ENCODE results near the gene PTCD3.

PTCD3 gene

GRCh38 chr2:86082756-86083155 lies 23.3 kb upstream of the PTCD3 start:
- peak in 1 of 2 donors; percentile 55 for DNase-seq

DNA sequence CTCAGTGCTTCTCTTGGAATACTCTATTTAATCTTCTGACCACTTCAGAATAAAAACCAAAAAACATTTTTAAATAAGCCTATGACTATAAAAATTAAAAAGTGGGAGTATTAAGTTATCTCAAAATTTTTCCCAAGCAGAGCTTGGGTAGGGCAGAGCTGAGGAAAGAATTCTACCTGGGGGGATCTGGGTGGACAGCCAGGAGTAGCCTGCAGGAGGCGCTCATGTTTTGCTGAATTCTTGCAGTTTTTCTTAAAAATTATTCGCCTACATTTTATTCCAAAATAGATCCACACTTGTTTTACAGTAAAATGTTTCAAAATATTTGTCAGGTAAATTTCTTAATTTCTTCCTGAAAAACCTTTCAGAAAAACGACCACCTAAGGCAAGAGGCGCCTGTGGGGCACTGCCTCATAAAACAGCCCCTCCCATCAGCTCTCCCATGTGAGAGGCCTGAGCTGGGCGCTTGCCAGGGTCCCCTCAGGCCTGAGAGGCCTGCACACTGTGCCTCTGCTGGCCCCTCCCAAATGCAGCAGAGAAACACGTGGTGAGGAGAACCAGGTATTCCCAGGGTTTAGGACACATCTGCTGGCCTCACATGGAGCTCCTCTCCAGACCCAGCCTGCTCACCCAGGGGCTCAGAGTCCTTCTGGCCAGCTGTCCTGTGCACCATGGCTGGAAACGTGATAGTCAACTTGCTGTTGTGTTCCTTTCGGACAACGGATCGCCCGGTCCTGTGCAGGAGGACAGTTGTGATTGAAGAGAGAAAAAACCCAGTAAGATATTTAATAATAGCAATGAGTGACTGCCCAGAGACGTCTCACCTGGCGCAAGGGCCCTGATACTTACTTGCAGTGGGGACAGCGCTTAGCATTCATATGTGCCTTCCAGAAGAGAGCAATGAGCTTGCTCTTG lies 17.8 kb upstream of the PTCD3 start:
- DNase-seq: no peak

DNA sequence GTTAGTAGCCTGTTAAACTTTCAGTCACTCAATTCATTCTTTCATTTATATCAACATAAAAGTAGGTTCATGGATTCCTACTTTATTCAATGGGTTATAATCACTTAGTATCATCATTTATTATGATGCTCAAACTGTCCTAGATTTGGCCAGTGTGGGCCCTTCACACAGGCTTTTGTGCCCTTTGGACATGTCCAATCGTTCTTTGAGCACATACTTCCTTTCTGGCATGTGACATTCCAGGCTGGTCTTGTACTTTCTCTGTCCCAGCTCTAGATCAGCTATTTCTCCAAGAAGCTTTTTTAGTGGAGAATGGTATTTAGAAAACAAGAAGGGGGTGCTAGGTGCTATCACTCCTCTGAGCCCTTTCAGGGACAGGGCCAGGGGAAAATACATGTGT lies 11.8 kb upstream of the PTCD3 start:
- no peak for DNase-seq

GRCh38 chr2:86097114-86097896 lies 8.7 kb upstream of the PTCD3 start:
- DNase-seq: no peak

DNA sequence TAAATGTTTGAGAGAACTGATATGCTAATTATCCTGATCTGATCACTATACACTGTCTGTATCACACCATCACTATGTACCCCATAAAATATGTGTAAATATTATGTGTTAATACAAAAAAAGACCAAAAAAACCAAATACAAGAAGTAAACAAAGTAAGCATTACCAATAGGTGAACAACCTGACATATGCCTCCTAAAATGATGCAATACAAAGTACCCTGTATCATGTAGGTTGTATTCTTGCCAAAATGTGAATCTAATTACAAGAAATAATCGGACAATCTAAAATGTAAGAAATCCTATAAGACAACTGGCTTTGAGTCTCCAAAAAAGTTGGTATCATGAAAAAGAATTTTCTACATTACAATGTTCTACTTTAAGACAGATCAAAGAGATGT lies 8.1 kb upstream of the PTCD3 start:
- DNase-seq: no peak

GRCh38 chr2:86102157-86102556 lies 3.9 kb upstream of the PTCD3 start:
- no peak for DNase-seq

GRCh38 chr2:86105252-86105968 lies 625 bp upstream of the PTCD3 start, which contains the start of gene POLR1A:
POLR1A (minus strand) TSS chr2:86105886; CDS start chr2:86105776, 110 bp downstream.
- DNase-seq: peak; percentile 89 to 94

- DNase-seq: no peak
Measured at GRCh38 chr2:86107031-86107430, 996 bp downstream of the PTCD3 start.

- peak in 1 of 2 donors; percentile 26 for DNase-seq
Measured at GRCh38 chr2:86118130-86118529, 12.1 kb downstream of the PTCD3 start.

DNA sequence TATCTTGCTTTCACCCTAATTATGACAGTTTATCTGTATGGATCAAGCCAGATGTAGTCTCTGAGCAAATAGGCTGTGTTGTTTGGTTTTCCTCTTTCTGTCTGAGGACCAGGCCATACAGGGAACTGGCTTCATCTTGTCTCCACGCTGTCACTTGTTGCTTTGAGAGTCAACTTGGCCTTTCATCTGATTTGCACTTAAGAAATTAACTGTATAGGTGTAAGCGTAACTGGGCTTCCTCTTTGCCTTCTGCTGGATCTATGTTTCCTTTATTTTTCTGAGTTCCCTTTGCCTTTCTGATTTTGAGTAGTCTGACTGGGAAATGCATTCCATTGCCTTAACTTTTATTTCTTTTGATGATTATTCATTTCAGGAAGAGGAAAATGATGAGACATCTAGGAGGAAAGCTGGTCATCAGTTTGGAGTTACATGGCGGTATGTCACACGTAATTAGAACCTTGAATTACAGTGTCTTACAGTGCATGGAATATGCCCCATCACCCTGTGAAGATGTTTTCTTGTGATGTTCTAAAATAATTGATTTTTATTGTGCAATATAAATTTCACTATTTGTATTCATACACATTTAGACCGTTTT lies 17.4 kb downstream of the PTCD3 start:
- DNase-seq: peak in 1 of 2 donors; percentile 71

GRCh38 chr2:86124683-86125082 lies 18.6 kb downstream of the PTCD3 start:
- DNase-seq: no peak

- no peak for DNase-seq
Measured at GRCh38 chr2:86134709-86135108, 28.7 kb downstream of the PTCD3 start.

- DNase-seq: no peak
Measured at GRCh38 chr2:86135653-86136052, 29.6 kb downstream of the PTCD3 start.

GRCh38 chr2:86136141-86136540 lies 30.1 kb downstream of the PTCD3 start:
- DNase-seq: no peak

DNA sequence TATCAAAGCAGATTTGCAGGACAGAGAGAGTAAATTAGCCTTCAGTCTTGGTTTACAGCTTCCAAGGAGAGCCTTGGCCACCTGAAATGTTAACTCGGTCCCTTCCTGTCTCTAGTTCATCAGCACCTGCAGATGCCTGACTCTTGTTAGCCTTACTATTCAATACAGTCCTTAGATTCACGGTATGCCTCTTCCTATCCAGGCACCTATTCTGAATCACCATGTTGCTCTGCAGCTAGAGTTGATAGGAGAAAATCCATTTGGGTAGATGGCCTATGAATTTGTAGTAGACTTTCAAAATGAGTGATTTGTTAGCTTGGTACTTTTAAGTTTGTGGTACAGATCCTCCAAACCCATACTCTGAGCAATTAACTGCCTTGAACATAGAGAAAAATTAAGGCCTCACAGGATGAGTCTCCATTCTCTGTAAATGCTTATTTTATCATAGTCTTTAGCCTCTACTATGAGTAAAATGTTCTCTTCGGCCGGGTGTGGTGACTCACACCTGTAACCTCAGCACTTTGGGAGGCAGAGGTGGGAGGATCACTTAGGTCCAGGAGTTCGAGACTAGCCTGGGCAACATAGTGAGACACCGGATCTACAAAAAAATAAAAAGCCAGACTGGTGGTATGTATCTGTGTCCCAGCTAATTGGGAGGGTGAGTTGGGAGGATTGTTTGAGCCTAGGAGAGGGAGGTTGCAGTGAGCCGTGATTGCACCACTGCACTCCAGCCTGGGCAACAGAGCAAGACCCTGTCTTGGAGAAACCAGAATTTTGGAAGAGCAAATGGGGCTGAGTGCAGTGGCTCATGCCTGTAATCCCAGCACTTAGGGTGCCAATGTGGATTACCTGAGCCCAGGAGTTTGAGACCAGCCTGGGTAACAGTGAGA lies 32.9 kb downstream of the PTCD3 start:
- DNase-seq: no peak

GRCh38 chr2:86139981-86140380 lies 33.9 kb downstream of the PTCD3 start:
- no peak for DNase-seq

GRCh38 chr2:86140969-86141392 lies 34.9 kb downstream of the PTCD3 start:
- DNase-seq: peak; percentile 47 to 60

- peak in 1 of 2 donors; percentile 67 for DNase-seq
Measured at GRCh38 chr2:86142436-86143257, 36.6 kb downstream of the PTCD3 start.

- DNase-seq: peak; percentile 50 to 57
Measured at GRCh38 chr2:86143307-86143706, 37.3 kb downstream of the PTCD3 start.

DNA sequence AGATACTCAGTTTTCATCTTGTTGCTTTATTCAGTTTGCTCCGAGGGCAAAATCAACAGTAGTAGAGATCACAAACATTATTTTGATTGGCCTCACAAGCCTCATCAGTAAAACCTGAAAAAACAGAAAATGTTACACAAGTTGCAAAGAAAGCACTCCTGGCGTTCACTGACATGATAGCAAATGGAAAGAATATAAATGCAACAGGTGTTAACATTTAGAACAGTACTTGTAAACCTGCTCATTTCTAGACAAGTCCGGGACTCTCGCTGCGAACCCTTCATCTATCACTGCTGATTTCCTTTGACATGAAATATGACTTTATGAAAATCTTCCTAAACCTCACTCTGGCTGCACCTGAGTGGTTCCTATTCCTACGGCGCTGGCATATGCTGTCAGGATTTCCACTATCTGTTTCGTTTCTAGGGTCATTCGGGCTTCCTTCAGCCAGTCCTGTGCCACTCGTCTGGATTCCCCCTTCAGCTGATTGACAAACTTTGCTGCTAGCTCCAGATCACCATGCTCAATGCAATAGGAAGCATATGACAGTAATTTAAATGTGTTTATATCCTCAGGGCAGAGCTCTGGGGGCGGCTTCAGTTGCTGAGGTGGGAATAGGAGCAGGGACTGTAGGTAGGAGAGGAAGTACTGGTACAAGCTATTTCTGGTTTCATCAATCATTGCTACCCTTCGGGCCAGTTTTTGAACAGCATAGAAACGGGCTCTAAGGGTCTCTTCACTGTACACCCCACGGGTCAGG lies 38.1 kb downstream of the PTCD3 start:
- no peak for DNase-seq
